Measurements from ENCODE around the gene ZNF385A. TPM values are rescaled to one million over a fixed set of nuclear protein-coding genes. Genes with fewer than 3 reads are reported as not detected.

ZNF385A gene
- total RNA-seq, 4 donors from 2014 or later: 8.8 to 53.9 (median 21.1) TPM

DNA sequence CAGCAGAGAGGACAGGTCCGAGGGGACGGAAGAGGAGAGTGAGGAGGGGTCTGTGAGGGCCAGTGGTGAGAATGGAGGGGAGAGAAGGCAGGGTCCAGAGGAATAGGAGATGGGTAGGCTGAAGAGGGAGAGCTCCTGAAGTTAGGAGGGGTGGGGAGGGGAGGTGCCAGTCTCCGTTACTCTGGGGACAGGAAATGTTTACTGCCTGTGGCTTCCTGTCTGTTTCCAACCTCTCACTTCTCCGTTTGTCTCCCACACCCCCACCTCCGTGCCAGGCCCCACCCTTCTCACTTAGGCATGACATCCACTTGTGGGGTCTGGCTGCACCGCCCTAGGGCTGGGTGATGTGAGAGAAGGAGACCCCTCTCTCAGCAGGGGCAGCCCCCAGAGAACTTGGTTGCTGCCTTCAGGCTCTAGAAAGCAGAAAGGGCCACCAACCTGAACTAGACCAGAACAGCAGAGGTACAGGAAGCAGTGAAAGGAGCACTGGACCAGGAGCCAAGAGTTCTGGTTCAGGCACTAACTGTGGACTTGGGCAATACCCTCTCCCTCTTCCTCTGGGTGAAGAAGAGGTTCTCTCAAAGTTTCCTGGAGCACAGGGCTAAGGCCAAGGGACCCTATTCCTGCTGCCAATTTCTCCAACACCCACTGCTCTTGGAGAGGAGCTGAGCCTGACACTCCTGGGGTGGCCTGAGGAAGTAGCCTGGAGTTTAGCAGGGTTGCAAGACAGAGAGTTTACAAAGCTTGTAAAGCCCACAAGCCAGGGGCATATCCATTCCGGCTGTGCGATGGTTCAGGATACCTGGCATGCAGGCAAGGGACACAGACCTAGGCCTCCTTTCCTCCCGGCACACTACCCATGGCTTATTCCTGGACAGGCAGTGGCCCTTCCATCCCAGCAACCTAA is 29.0 kb upstream of the ZNF385A start:
- TF ChIP-seq CTCF (IDR thresholded peaks at IDR 0.05; ENCODE audit: low read depth): no peak

DNA sequence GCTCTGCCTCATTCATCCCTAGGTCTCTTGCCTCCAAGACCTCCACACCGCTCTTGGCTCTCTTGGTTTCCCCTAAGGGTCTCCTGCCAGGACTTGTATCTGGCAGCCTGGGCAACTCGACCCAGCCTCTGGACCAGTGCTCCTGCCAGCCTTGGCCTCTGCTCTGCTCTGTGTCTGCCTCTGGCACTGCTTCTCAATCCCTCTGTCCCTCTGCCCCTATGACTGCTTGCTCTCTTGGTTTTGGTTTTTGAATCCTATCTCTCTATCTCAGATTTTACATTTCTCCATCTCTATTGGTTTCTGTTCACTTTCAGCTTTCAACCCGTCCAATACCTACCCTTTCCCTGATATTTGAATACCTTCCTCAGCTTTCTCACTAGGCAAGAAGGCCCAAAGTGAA is 28.3 kb upstream of the ZNF385A start:
- TF ChIP-seq CTCF (IDR thresholded peaks at IDR 0.05; ENCODE audit: low read depth): no peak

- TF ChIP-seq CTCF (IDR thresholded peaks at IDR 0.05; ENCODE audit: low read depth): no peak
Measured at GRCh38 chr12:54412348-54412747, 27.8 kb upstream of the ZNF385A start.

DNA sequence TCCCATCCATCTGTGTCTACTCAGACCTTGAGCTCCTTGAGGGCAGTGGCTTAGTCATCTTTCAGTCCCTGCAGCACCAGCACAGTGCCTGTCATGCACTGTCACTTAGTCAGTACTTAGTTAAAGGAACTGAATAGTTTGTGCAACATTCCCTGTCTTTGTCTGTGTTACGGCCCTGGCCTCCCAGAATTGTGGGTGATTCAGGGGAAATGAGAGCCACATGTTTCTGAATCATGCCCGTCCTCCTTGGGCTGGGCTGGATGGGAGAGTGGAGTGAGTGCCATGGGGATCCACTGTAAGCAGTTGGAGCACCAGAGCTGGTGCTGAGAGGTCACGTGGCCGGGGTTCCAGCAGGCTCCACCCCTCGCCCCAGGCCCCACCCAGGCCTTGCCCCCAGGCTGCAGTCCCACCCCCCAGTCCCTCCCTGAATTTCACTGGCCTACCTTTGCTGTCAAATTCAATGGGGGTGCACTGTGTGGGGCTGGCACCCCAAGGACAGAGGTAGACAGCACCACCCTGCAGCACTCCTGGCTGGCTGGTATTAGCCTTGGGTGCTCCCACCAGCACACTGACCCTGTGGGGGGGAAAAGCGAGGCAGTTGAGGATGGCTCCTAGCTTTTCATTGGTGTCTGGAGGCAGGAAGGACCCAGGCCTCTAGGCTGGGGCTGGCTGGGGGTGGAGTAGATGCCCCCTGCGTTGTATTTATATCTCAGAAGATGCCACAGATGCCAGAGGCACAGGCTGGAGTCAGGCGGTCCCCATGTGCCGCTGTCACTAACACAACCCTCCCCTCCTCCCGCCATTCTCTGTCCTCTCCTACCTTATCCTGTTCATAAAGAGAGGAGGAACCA is 27.1 kb upstream of the ZNF385A start:
- no peak for TF ChIP-seq CTCF (IDR thresholded peaks at IDR 0.05; ENCODE audit: low read depth)

GRCh38 chr12:54409267-54409666 is 24.7 kb upstream of the ZNF385A start:
- TF ChIP-seq CTCF (IDR thresholded peaks at IDR 0.05; ENCODE audit: low read depth): no peak

DNA sequence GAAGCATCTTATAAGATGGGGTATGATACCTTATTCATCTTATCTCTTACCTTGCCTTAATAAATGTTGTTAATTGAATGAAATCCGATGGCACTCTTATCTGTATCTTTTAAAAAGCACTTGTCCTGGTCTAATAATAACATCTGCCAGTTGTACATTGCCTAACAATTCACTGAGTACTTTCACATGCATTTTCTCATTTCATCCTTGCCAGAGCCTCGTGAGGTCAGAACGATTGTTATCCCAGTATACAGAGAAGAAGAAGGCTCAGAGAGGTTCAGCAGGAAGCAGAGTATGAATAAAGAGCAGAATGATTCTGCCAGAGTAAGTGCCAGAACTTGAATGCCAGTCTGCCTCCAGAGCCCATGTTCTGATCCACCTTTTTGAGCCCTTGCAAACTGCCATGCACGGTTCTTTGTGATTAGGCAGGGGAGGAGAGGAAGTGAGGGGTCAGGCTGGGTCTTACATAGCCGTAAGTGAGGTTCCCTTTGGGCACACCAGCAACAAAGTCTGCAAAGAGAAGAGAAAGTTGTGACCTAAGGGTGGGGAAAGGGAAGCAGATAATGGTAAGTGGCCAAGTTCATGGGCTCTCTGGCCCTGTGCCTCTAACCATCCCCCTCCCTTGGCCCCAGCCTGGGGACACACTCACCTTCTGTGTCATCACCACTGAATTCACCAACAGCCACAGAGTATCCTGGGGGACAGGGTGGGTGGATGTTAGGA is 22.8 kb upstream of the ZNF385A start:
- TF ChIP-seq CTCF (IDR thresholded peaks at IDR 0.05; ENCODE audit: low read depth): no peak

Data from subcutaneous adipose tissue (tissue), 4 donors.